Cardiac fibroblast (primary cell): ENCODE data around the gene SMPD2.

ENCODE experiments used
- DNase-seq, 2 donors: peaks; one replicate each; pipeline versions ENCODE4 v3.0.0 to v3.0.0-alpha.2; 2010; ENCODE audit warnings: low read depth in 2 of 2
- H3K4me3 ChIP-seq, 2 donors: replicated peaks in 1 of 2; 1 replicate in 1 of 2; 2 replicates in 1 of 2; pipeline ENCODE4 v1.5.1; 2011; ENCODE audit warnings: low read depth in 2 of 2, low read length in 2 of 2, mild to moderate bottlenecking in 2 of 2, moderate library complexity in 1 of 2
- CTCF ChIP-seq: IDR thresholded peaks from one replicate; pipeline ENCODE4 v1.5.1; 2011; ENCODE audit warnings: low read depth, mild to moderate bottlenecking, low read length, inconsistent platforms

Gene SMPD2

GRCh38 chr6:109411034-109411433 lies 29.5 kb upstream of the SMPD2 start:
- no peak for DNase-seq

DNA sequence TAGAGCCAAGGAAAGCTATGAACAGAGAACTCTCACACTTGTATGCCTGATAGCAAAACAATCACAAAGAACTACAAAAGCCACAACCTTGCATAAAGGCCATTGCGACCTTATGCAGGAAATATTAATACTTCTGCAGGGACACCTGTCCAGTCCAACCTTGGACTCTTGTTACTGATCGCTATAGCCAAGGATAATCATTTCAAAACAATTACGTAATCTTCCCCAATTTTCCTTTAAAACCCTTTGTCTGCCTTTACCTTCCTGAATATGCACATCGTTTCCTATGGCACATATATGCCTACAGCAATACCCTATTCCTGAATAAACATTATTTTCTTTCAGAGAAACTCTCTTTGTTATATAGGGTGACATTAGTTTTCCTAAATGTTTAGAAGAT lies 22.9 kb upstream of the SMPD2 start:
- DNase-seq, result no peak
- TF ChIP-seq CTCF, result no peak
- no peak overlapping the region for H3K4me3 ChIP-seq

More at GRCh38 chr6:109411034-109411433, 29.5 kb upstream of the SMPD2 start:
- TF ChIP-seq CTCF, result no peak
- no peak overlapping the region for H3K4me3 ChIP-seq

DNA sequence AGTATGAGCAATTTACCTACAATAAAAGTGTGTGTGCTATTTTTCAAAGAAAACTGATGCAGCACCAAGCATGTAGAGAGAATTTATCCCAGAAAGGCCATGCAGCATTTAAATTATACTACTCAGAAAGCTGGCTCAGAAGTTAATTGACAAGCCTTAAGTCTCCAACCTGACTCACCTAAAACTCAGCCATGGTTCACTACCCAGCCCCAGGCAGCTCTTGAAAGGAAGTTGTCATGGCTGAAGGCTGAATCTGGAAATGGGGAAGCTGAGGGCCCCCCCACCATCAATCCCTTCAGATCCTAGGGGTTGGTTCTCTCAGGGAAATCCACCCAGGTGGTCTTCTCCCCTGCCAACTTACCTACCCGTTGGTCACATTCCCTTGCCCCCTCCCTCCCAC lies 19.8 kb upstream of the SMPD2 start:
- no peak for DNase-seq
- no peak overlapping the region for H3K4me3 ChIP-seq
- no peak for TF ChIP-seq CTCF

GRCh38 chr6:109421184-109421583 lies 19.3 kb upstream of the SMPD2 start:
- DNase-seq, result no peak
- no peak overlapping the region for H3K4me3 ChIP-seq
- TF ChIP-seq CTCF, result no peak

GRCh38 chr6:109424946-109425345 lies 15.6 kb upstream of the SMPD2 start:
- DNase-seq, result no peak
- no peak overlapping the region for H3K4me3 ChIP-seq
- no peak for TF ChIP-seq CTCF

GRCh38 chr6:109428889-109429477 lies 11.5 kb upstream of the SMPD2 start:
- no peak overlapping the region for H3K4me3 ChIP-seq
- TF ChIP-seq CTCF, result no peak
- DNase-seq, result peak; percentile 50 to 90

DNA sequence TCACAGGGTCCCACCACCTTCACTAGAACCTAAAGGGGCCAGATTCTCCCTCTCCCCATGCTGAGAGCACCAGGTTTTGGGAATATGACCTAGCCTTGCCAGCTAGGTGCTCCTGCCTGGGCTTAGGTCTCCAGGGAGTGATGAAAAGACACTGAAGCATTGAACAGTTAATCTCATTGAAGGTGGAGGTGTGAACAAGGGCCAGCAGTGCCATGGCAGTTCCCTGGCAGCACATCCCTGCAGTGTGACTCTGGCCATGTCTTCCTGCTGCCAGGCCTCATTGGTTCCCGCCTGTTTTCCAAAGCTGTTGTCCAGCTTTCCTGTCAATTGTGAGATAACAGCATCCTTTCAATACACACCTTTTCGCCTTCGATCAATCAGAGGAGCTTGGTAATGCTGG lies 11.0 kb upstream of the SMPD2 start:
- no peak for TF ChIP-seq CTCF

More for the DNA sequence above, 11.0 kb upstream of the SMPD2 start:
- no peak for DNase-seq
- H3K4me3 ChIP-seq, result no peak overlapping the region
